Hematopoietic multipotent progenitor cell treated with erythropoietin and hydrocortisone succinate and interleukin-3 and kit ligand, for 8 days (in vitro differentiated cells): ENCODE data around the gene PI4K2A.

Experiments used
- DNase-seq: peaks from one replicate; pipeline ENCODE4 v3.0.0-alpha.2; 2015

Gene PI4K2A

DNA sequence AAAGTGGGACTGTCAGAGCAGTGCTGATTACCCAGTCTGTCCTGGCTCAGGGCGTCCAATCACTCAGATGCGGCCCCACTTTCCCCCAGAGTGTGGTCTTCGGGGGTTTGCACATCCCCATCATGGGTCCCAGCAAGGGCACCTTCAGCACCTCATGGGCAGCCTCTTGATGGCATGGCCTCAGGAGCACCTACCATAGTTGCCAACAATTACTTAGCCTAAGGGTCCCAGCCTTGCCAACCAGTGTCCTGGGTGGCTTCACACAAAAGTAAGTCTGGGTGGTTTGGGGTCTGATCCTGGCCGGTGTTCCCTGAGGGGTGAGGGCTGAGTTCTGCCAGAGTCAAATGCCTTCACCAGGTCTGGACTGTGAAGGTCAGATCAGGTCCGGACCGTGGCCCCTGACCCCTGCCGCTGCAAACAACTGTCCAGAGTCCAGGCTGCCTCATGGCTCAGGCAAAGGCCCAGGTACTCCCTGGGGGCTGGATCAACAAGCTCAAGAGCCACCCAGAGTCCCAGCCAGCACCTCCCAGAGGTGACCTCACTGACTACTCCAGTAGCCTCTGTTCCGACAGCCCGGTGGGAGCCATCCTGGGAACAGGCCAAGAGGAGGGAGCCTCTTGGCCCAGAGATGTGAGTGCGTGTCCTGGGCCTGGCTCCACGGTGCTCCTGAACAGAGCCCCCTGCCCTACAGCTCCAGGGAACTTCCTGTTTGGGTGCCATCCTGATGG lies 66.8 kb downstream of the PI4K2A start:
- DNase-seq, result no peak

DNA sequence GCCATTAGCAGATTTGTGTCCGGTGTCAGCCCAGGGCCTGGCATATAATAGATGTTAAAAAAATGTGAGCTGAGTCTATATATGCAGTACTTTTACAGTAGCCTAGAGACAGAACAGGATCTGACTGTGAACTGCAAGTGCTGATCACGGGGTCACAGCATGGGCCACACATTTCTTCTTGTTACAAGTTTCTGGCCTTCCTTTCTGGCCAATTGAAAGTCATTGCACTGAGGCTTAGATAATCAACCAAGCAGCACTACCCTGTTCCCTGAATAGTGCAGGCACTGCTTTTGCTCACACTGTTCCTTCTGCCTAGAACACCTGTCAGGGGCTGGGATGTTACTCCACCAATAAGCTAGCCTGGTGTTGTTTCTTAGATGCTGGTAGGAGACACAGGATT lies 67.7 kb downstream of the PI4K2A start:
- no peak for DNase-seq

DNA sequence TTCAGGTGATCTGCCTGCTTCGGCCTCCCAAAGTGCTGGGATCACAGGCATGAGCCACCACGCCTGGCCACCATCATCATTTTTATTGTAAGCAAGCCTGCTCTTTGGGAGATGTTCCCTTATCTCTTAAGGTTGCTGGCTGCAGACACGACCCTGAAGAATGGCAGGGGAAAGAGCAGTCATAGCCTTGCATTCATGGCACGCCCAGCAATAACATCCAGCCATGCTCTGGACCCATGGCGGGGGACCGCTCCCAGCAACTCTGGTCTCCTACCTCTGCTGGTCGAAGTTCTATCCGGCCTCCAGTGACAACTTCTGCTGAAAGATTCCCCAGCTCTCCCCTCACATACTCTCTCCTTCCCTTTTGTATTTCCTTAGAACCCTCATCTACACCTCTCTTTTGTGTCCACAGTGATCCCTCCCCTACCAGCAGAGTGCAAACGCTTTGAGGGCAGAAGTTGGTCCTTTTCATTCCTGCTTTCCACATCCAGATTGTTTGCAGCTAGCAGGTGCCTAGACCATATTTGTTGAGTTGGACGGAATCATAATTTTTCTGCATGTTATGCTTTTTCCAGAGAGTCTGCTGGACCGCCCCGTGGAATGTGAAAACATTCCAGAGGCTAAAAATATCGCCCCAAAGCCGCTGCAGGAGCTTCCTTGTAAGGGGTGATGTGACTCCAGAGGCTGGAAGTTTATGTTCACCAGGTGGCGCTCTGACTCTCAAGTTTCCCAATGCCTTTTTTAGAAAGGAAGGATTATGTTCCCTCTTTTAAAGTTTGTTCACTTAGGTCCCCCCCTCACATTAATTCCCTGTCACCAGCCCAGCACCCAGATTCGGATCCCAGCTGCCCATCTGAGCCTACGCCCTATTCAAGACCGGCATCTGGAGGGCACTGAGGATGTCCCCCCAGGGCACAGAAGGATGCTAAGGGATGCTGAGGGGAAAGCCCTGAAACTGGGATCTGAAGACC lies 68.8 kb downstream of the PI4K2A start:
- DNase-seq, result peak; percentile 69

DNA sequence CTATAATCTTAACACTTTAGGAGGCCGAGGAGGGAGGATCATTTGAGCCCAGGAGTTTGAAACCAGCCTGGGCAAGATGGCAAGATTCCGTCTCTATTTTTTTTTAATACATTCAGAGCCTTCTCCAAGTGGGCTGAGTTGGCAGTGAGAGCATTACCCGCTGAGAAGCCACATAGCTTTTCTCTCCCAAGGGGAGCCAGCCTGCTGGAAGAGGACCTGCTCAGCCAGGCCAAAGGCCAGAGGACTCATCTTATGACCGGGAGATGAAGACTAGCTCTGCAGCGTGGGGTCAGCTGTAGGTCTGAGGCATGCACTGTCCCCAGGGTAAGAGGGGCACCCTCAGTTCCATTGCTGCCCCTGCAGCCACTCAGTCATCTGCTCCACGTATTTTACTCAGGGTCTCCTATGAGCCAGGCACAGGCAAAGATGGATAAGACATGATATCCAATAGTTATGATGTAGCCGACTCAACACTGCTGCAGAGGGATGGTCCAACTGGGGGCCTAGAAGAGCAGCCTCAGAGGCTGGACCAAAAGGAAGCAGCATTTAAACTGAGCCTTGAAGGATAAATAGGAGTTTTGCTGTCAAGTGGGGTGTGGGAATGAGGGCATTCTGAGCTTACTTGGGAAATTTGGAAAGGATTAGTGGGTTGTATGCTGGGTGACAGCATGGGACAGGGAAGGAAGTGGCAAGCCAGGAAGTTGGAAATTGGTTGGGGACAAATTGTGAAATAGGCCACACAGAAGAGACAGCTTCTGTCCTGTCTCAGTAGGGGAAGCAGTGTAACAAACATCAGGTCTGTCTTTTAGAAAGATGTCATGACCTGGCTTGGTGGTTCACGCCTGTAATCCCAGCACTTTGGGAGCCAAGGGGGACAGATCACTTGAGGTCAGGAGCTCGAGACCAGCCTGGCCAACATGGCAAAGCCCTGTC lies 71.4 kb downstream of the PI4K2A start:
- no peak for DNase-seq

DNA sequence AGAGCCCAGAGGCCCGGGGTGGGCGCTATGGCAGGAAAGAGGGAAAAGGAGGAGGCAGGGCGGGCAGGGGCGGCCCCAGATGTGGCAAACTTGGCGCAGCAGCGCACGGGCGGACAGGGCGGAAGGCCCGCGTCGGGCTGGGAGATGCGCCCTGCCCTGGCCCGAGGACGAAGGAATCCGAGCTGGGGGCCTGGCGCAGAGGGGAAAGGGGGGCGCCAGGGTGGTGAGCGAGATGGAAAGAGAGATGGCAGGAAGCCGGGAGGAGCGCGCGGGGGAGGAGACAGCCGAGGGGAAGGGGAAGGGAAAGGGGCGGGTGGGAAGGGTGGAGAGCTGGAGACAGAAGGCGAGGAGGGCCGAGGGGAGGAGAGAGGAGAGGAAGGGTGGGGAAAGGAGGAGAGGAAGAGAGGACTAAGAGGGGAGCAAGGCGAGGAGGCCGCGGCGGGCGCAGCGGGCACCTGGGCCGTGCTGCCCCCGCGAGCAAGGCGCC lies 72.9 kb downstream of the PI4K2A start, which contains the start of gene MARVELD1:
MARVELD1 (plus strand) TSS at position 392 of the 487 bp plus-strand sequence. CDS start 147 bp downstream, outside the sequence.
- peak; percentile 58 for DNase-seq

DNA sequence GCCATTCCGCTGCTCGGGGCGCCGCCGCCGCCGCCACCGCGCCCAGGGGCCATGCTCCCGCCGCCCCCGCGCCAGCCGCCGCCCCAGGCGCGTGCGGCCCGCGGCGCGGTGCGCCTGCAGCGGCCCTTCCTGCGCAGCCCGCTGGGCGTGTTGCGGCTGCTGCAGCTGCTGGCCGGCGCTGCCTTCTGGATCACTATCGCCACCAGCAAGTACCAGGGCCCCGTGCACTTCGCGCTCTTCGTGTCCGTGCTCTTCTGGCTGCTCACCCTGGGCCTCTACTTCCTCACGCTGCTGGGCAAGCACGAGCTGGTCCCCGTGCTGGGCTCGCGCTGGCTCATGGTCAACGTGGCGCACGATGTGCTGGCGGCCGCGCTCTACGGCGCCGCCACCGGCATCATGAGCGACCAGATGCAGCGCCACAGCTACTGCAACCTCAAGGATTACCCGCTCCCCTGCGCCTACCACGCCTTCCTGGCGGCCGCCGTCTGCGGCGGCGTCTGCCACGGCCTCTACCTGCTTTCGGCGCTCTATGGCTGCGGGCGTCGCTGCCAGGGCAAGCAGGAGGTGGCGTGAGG lies 73.4 kb downstream of the PI4K2A start:
- peak; percentile 68 for DNase-seq

DNA sequence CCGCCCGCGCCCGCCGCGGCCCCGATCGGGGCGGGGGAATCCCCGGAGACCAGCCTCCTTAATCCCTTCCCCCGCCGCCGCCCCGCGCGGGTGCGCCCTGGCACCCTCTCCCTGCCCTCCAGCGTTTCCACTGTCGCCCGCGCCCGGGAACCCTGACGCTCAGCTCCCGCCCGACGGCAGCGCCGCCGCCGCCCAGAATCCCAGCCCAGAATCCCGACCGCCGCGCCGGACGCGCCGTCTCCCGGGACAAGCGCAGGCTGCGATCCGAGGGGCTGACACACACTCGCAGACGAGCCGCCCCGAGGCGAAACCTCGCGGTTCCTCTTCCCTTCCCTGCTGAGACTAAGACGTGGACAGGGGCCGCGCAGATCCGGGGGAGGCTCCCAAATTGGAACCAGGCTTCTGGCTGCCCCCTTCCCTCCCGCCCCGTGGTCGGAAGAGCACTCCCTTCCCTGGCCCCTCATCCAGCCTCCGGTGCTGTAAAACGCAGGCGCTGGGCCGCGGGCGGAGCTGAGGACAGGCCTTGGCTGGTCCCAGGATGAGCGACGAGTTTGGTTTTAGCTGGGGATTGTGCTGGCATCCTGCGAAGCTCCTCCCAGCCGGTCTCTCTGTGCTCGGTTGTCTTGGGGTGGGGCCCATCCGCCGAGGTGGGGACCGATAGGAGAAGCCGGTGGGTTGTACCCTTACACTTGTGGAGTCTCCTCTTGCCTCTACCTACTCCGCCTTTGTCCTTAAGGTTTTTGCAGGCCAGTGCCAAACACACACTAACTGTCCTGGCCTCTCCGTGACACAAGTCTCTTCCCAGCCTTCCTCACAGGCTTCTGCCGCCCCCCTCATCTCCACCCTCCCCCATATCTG lies 74.2 kb downstream of the PI4K2A start:
- peak; percentile 76 for DNase-seq

DNA sequence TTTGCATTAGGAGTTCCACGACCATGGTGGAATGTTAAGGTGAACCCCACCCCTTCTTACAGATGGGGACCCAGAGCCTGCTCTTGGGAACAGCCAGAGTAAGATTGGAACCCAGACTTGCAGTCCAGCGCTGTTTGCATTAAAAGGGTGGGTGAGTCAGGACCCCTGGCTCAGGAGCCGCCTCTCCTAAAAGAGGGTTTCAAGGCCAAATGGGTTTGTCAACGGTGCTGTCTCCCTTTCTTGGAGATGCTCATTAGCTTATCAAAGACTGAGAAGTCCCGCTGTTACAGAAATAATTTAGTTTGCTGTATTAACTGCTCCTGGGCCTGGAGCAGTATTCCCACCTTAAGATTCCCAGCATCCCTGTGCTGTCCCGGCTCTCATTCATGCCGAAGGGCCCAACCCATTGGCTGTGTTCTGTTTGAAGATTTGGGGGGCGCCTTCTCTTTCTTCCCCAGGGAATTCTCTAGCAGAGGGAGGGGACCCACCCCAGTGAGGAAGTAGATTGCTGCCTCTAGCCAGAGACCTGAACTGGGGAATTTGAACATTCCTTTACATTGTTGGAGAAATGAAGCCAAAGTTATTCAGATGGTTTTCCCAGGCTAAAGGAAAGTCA lies 74.9 kb downstream of the PI4K2A start:
- no peak for DNase-seq

DNA sequence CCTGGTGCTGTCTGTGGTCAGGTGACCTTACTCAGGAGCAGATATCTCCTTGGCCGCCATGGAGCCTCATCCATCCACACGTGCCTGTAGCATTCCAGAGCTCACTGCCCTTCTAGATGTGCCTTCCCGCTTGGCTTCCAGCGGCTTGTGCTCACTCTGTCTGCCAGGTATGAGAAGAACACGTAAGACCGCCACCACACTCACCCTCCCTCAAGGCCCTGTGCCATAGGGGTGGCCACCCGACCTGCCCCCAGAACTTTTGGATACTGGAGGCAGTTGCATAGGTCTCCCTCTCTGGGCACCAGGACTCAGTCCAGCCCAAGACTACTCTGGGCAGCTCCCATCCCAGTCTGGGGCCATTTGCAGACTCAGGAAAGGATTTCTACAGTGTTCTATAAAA lies 77.2 kb downstream of the PI4K2A start:
- no peak for DNase-seq

DNA sequence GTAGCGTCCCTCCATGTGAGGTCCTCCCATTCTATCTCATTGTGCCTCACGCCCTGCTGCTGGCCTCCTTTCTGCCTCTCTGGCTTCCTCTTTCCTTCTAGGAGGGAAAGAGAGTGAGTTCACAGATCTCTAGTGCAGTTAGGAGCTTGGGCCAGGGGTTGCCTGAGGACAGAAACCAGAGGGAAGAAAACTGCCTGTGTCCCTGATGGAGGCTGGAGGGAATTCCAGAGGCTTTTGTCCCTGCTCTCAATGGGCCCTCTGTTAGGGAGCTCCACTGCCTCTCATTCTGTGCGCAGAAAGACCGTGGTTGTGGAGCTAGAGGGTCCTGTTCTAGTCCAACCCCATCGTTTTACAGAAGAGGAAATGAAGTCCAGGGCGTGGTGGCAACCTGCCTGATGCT lies 77.7 kb downstream of the PI4K2A start:
- no peak for DNase-seq

DNA sequence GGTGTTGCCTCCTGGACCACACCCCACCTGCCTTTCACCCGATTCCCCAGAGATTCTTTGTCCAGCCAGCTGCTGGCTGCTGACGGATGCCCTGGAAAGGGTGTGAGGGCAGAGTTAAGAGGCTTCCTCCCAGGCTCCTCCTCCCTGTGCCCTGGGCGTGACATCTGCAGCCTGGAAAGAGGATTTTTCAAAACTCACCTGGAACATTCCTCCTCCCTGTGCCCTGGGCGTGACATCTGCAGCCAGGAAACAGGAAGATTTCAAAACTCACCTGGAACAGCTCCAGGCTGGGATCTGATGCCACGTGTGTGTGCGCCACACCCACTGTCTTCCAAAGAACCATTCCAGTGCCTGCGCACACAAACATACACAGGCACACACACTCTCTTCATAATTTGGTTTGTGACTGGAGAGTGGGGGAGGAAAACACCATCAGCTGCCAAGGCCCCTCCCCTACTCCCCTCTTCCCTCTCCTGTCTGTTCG lies 78.2 kb downstream of the PI4K2A start:
- no peak for DNase-seq

DNA sequence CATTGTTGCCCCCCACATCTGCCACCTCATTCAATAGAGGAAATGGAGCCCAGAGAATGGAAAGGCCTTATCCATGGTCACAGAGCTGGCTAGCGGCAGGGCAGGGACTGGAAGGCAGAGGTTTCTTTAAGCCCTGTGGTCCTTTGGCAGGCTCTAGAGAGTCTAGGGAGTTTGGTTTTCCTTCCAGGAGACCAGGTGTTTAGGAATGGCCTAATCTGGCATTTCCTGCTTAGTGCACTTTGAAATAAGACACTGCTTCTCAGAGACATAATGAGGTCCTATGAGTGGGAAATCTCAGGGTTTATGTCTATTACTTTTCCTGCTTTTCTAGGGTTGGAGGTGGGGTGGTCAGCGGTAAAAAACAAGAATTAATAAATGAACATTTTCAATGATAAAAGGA lies 79.1 kb downstream of the PI4K2A start:
- DNase-seq, result no peak

DNA sequence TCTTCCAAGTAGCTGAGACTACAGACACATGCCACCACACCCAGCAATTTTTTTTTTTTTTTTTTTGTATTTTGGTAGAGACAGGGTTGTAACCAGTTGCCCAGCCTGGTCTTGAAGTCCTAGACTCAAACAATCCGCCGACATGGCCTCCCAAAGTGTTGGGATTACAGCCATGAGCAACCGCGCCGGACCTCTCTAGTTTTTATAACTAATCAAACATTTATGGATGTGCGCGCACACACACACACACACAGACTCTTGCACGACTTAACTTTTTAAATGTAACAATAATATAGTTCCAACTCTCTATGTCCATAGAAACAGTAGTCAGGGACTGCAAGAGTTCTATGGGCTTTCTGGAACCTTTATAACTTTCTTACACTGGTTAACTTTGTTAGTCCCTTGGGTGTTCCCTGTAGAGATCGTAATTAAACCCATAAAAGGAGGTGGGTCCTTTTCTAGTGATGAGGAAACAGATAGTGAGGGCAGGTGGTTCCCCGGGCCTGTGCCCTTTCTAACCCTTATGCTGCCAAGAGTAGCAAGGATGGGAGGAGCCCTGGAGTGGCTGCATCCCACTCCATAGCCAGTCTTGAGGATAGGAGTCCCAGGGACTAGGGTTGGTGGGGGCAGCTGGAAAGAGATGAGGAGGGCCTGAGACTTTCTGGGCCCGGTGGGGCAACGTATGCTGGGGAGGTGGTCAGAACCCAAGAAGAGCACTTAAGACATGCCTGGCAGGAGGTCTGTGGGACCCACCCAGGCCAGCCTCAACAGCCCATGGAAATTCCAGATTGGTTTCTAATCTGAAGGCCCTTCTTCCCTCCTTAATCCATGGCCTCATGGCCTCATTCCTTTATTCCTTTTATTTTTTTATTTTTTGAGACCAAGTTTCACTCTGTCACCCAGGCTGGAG lies 81.7 kb downstream of the PI4K2A start:
- DNase-seq, result no peak

DNA sequence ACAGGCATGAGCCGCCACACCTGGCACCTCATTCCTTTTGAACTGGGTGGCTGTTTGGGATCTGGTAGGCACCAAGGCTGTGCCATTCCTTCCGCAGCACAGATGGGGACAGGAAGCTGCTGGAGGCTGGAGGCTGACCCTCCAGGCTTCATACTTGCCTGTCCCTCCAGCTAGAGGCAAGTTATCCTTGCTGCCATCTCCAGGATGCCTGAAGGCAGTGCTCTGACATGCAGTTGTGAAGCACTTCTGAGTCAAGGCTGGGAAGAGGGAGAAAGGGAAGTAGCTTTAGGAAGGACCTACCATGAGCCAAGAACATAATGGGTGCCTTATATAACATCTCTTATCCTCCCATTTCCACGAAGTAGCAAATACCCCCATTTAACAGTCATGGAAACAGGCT lies 82.5 kb downstream of the PI4K2A start:
- no peak for DNase-seq

DNA sequence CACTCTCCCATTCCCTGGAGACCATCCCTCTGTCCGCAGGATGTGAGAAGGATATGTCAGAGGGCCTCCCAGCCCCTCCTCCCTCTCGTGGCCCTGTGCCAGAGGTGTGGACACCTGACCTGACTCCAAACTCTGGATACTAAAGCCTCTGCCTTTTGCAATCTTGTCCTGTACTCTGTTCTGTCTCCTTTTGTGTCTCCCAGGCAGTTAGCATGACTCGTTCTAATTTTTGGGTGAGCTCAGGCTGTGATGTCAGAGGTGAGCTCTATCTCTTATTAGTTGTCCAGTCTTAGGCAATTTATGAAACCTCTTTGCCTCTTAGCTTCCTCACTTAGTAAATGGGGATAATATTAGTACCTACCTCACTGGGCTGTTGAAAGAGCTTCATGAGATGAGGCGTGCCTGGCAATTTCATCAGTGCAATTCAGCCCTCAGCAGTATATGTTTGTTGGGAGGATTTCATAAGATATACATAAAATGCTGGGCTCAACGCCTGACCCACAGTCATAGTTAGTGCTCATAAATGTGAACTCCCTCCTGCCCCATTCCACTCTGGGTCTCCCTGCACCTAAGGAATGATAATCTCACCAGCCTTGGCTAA lies 84.0 kb downstream of the PI4K2A start:
- DNase-seq, result no peak
